GM21447 (cell line): ENCODE results near the gene ETNK2.

ENCODE experiments used
- ATAC-seq: cut with Tn5 transposase; IDR thresholded peaks from one replicate; pipeline ENCODE4 v1.9.1; 2021; ENCODE audit not compliant: unreplicated experiment

The ETNK2 gene

GRCh38 chr1:204149635-204150565 is 1.9 kb downstream of the ETNK2 start:
- ATAC-seq = no peak

- no peak for ATAC-seq
Measured at GRCh38 chr1:204149107-204149506, 2.7 kb downstream of the ETNK2 start.

GRCh38 chr1:204147406-204148383 is 4.1 kb downstream of the ETNK2 start:
- ATAC-seq = no peak

GRCh38 chr1:204146965-204147364 is 4.9 kb downstream of the ETNK2 start:
- no peak for ATAC-seq

- ATAC-seq = no peak
Measured at GRCh38 chr1:204146309-204146708, 5.5 kb downstream of the ETNK2 start.

- ATAC-seq = no peak
Measured at GRCh38 chr1:204145033-204145504, 6.8 kb downstream of the ETNK2 start.

GRCh38 chr1:204143276-204144041 is 8.4 kb downstream of the ETNK2 start:
- ATAC-seq = no peak

GRCh38 chr1:204142032-204142974 is 9.5 kb downstream of the ETNK2 start:
- no peak for ATAC-seq

GRCh38 chr1:204141131-204141530 is 10.7 kb downstream of the ETNK2 start:
- no peak for ATAC-seq

- ATAC-seq = no peak
Measured at GRCh38 chr1:204139952-204140351, 11.9 kb downstream of the ETNK2 start.

- no peak for ATAC-seq
Measured at GRCh38 chr1:204139088-204139487, 12.8 kb downstream of the ETNK2 start.

GRCh38 chr1:204136814-204137213 is 15.0 kb downstream of the ETNK2 start:
- no peak for ATAC-seq

- ATAC-seq = no peak
Measured at GRCh38 chr1:204134103-204134502, 17.7 kb downstream of the ETNK2 start.

- no peak for ATAC-seq
Measured at GRCh38 chr1:204132718-204133117, 19.1 kb downstream of the ETNK2 start.

GRCh38 chr1:204131978-204132377 is 19.9 kb downstream of the ETNK2 start:
- no peak for ATAC-seq

- no peak for ATAC-seq
Measured at GRCh38 chr1:204130981-204131892, 20.6 kb downstream of the ETNK2 start.

- ATAC-seq = no peak
Measured at GRCh38 chr1:204130178-204130577, 21.7 kb downstream of the ETNK2 start.
